ENCODE results near the gene KLHL21. TPM values are rescaled to one million over a fixed set of nuclear protein-coding genes. Genes with fewer than 3 reads are reported as not detected.

KLHL21 gene
- total RNA-seq, 1 experiment from 2014 or later: 17.6 TPM

DNA sequence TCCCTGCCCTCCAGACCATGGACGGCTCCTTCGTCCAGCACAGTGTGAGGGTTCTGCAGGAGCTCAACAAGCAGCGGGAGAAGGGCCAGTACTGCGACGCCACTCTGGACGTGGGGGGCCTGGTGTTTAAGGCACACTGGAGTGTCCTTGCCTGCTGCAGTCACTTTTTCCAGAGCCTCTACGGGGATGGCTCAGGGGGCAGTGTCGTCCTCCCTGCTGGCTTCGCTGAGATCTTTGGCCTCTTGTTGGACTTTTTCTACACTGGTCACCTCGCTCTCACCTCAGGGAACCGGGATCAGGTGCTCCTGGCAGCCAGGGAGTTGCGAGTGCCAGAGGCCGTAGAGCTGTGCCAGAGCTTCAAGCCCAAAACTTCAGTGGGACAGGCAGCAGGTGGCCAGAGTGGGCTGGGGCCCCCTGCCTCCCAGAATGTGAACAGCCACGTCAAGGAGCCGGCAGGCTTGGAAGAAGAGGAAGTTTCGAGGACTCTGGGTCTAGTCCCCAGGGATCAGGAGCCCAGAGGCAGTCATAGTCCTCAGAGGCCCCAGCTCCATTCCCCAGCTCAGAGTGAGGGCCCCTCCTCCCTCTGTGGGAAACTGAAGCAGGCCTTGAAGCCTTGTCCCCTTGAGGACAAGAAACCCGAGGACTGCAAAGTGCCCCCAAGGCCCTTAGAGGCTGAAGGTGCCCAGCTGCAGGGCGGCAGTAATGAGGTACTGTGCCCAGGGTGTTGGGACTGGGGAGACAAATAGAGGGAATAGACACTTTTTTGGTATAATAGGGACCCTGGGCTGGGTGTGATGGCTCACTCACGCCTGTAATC, 21.9 kb downstream of the KLHL21 start (continued):
- TF ChIP-seq, protein P1, sequence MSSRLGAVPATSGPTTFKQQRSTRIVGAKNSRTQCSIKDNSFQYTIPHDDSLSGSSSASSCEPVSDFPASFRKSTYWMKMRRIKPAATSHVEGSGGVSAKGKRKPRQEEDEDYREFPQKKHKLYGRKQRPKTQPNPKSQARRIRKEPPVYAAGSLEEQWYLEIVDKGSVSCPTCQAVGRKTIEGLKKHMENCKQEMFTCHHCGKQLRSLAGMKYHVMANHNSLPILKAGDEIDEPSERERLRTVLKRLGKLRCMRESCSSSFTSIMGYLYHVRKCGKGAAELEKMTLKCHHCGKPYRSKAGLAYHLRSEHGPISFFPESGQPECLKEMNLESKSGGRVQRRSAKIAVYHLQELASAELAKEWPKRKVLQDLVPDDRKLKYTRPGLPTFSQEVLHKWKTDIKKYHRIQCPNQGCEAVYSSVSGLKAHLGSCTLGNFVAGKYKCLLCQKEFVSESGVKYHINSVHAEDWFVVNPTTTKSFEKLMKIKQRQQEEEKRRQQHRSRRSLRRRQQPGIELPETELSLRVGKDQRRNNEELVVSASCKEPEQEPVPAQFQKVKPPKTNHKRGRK (CRISPR knock-in tag; IDR thresholded peaks at IDR 0.05; ENCODE audit: borderline replicate concordance): no peak
- TF ChIP-seq TP53 (CRISPR knock-in tag; IDR thresholded peaks at IDR 0.05) (no peak), PREB (CRISPR knock-in tag; IDR thresholded peaks at IDR 0.05; ENCODE audit: borderline replicate concordance) (no peak), ZNF281 (CRISPR knock-in tag; IDR thresholded peaks at IDR 0.05) (no peak), FOXK1 (CRISPR knock-in tag; IDR thresholded peaks at IDR 0.05) (no peak), CTCF (IDR thresholded peaks at IDR 0.05) (no peak), MAX (CRISPR knock-in tag; IDR thresholded peaks at IDR 0.05) (no peak), SOX15 (CRISPR knock-in tag; IDR thresholded peaks at IDR 0.05) (no peak), IRF2 (CRISPR knock-in tag; IDR thresholded peaks at IDR 0.05; ENCODE audit: borderline replicate concordance, low read depth) (no peak), EMX1 (CRISPR knock-in tag; IDR thresholded peaks at IDR 0.05) (no peak), NR1H2 (CRISPR knock-in tag; IDR thresholded peaks at IDR 0.05) (no peak), CREB1 (CRISPR knock-in tag; IDR thresholded peaks at IDR 0.05) (no peak), ESRRA (CRISPR knock-in tag; IDR thresholded peaks at IDR 0.05; ENCODE audit: borderline replicate concordance) (no peak)
- TF ChIP-seq, protein P2, sequence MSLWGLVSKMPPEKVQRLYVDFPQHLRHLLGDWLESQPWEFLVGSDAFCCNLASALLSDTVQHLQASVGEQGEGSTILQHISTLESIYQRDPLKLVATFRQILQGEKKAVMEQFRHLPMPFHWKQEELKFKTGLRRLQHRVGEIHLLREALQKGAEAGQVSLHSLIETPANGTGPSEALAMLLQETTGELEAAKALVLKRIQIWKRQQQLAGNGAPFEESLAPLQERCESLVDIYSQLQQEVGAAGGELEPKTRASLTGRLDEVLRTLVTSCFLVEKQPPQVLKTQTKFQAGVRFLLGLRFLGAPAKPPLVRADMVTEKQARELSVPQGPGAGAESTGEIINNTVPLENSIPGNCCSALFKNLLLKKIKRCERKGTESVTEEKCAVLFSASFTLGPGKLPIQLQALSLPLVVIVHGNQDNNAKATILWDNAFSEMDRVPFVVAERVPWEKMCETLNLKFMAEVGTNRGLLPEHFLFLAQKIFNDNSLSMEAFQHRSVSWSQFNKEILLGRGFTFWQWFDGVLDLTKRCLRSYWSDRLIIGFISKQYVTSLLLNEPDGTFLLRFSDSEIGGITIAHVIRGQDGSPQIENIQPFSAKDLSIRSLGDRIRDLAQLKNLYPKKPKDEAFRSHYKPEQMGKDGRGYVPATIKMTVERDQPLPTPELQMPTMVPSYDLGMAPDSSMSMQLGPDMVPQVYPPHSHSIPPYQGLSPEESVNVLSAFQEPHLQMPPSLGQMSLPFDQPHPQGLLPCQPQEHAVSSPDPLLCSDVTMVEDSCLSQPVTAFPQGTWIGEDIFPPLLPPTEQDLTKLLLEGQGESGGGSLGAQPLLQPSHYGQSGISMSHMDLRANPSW (CRISPR knock-in tag; conservative IDR thresholded peaks at IDR 0.05; ENCODE audit: low read depth): no peak
- TF ChIP-seq, protein P3, sequence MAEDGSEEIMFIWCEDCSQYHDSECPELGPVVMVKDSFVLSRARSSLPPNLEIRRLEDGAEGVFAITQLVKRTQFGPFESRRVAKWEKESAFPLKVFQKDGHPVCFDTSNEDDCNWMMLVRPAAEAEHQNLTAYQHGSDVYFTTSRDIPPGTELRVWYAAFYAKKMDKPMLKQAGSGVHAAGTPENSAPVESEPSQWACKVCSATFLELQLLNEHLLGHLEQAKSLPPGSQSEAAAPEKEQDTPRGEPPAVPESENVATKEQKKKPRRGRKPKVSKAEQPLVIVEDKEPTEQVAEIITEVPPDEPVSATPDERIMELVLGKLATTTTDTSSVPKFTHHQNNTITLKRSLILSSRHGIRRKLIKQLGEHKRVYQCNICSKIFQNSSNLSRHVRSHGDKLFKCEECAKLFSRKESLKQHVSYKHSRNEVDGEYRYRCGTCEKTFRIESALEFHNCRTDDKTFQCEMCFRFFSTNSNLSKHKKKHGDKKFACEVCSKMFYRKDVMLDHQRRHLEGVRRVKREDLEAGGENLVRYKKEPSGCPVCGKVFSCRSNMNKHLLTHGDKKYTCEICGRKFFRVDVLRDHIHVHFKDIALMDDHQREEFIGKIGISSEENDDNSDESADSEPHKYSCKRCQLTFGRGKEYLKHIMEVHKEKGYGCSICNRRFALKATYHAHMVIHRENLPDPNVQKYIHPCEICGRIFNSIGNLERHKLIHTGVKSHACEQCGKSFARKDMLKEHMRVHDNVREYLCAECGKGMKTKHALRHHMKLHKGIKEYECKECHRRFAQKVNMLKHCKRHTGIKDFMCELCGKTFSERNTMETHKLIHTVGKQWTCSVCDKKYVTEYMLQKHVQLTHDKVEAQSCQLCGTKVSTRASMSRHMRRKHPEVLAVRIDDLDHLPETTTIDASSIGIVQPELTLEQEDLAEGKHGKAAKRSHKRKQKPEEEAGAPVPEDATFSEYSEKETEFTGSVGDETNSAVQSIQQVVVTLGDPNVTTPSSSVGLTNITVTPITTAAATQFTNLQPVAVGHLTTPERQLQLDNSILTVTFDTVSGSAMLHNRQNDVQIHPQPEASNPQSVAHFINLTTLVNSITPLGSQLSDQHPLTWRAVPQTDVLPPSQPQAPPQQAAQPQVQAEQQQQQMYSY (CRISPR knock-in tag; IDR thresholded peaks at IDR 0.05): no peak

All from WTC11 (cell line).